ENCODE measurements around the gene SPEM2. TPM values are rescaled to one million over a fixed set of nuclear protein-coding genes. Genes with fewer than 3 reads are reported as not detected.
"Not testable (repeated sequence)": the region's sequence is repeated elsewhere in the genome, so short reads cannot be mapped to it uniquely, and the experiment has no call there.

SPEM2 gene
- total RNA-seq, 1 experiment from 2014 or later, result not detected

GRCh38 chr17:7471729-7472128 is 46.3 kb downstream of the SPEM2 start:
- no peak for DNase-seq (ENCODE audit: low read depth)

GRCh38 chr17:7474767-7475166 is 49.4 kb downstream of the SPEM2 start:
- not testable (repeated sequence) for DNase-seq (ENCODE audit: low read depth)

- DNase-seq (ENCODE audit: low read depth), result no peak
Observed at GRCh38 chr17:7475764-7476422, 50.5 kb downstream of the SPEM2 start.

GRCh38 chr17:7476494-7476893 is 51.1 kb downstream of the SPEM2 start:
- peak; percentile 40 for DNase-seq (ENCODE audit: low read depth)

GRCh38 chr17:7476951-7477350 is 51.5 kb downstream of the SPEM2 start:
- no peak for DNase-seq (ENCODE audit: low read depth)

Other genes starting within 250 kb of the SPEM2 start
- gene ASGR1, start 246.2 kb upstream of the SPEM2 start, total RNA-seq (2014; rRNA removed), result 0.29 and 1.4 TPM in 2 replicates
- 16.6 and 17.3 TPM in 2 replicates for gene DLG4, start 205.8 kb upstream of the SPEM2 start, total RNA-seq (2014; rRNA removed)
- gene ACADVL, start 205.7 kb upstream of the SPEM2 start, total RNA-seq (2014; rRNA removed), result 485 and 564 TPM in 2 replicates
- 64.8 and 71.4 TPM in 2 replicates for gene DVL2, start 191.1 kb upstream of the SPEM2 start, total RNA-seq (2014; rRNA removed)
- 54.7 and 56.4 TPM in 2 replicates for gene PHF23, start 186.2 kb upstream of the SPEM2 start, total RNA-seq (2014; rRNA removed)
- gene GABARAP, start 183.2 kb upstream of the SPEM2 start, total RNA-seq (2014; rRNA removed), result 161 and 171 TPM in 2 replicates
- 59.1 and 65.5 TPM in 2 replicates for gene CTDNEP1, start 173.9 kb upstream of the SPEM2 start, total RNA-seq (2014; rRNA removed)
- 52.6 and 58.2 TPM in 2 replicates for gene ELP5, start 173.4 kb upstream of the SPEM2 start, total RNA-seq (2014; rRNA removed)
- gene CLDN7, start 163.1 kb upstream of the SPEM2 start, total RNA-seq (2014; rRNA removed), result not detected in 2 replicates
- gene SLC2A4, start 143.9 kb upstream of the SPEM2 start, total RNA-seq (2014; rRNA removed), result 0.11 TPM in 1 of 2 replicates, not detected in the other
- not detected in 2 replicates for gene YBX2, start 131.0 kb upstream of the SPEM2 start, total RNA-seq (2014; rRNA removed)
- gene EIF5A, start 118.0 kb upstream of the SPEM2 start, total RNA-seq (2014; rRNA removed), result 968 and 1,043 TPM in 2 replicates
- gene GPS2, start 110.3 kb upstream of the SPEM2 start, total RNA-seq (2014; rRNA removed), result 98.7 and 119 TPM in 2 replicates
- gene NEURL4, start 96.3 kb upstream of the SPEM2 start, total RNA-seq (2014; rRNA removed), result 15.1 and 15.7 TPM in 2 replicates
- 1.5 TPM in 1 of 2 replicates, not detected in the other for gene ACAP1, start 89.1 kb upstream of the SPEM2 start, total RNA-seq (2014; rRNA removed)
- 8.3 and 9.0 TPM in 2 replicates for gene KCTD11, start 73.5 kb upstream of the SPEM2 start, total RNA-seq (2014; rRNA removed)
- gene TMEM95, start 70.5 kb upstream of the SPEM2 start, total RNA-seq (2014; rRNA removed), result not detected in 2 replicates
- 0.06 TPM in 1 of 2 replicates, not detected in the other for gene TNK1, start 44.5 kb upstream of the SPEM2 start, total RNA-seq (2014; rRNA removed)
- gene PLSCR3, start 31.1 kb upstream of the SPEM2 start, total RNA-seq (2014; rRNA removed), result 38.1 and 54.4 TPM in 2 replicates
- gene TMEM256, start 21.5 kb upstream of the SPEM2 start, total RNA-seq (2014; rRNA removed), result 65.1 and 88.9 TPM in 2 replicates
- 7.6 and 8.3 TPM in 2 replicates for gene NLGN2, start 17.8 kb upstream of the SPEM2 start, total RNA-seq (2014; rRNA removed)
- not detected in 2 replicates for gene SPEM1, start 5.3 kb upstream of the SPEM2 start, total RNA-seq (2014; rRNA removed)
- not detected in 2 replicates for gene SPEM3, start 3.2 kb downstream of the SPEM2 start, total RNA-seq (2014; rRNA removed)
- gene TMEM102, start 9.8 kb downstream of the SPEM2 start, total RNA-seq (2014; rRNA removed), result 0.75 and 0.90 TPM in 2 replicates
- gene FGF11, start 13.9 kb downstream of the SPEM2 start, total RNA-seq (2014; rRNA removed), result 23.4 and 23.8 TPM in 2 replicates
- 51.9 and 60.3 TPM in 2 replicates for gene CHRNB1, start 19.4 kb downstream of the SPEM2 start, total RNA-seq (2014; rRNA removed)
- 25.3 and 27.8 TPM in 2 replicates for gene ZBTB4, start 54.0 kb downstream of the SPEM2 start, total RNA-seq (2014; rRNA removed)
- not detected in 2 replicates for gene SLC35G6, start 55.8 kb downstream of the SPEM2 start, total RNA-seq (2014; rRNA removed)
- 63.7 and 81.4 TPM in 2 replicates for gene POLR2A, start 58.8 kb downstream of the SPEM2 start, total RNA-seq (2014; rRNA removed)
- 14.8 and 20.7 TPM in 2 replicates for gene TNFSF12, start 123.4 kb downstream of the SPEM2 start, total RNA-seq (2014; rRNA removed)
- gene TNFSF13, start 133.1 kb downstream of the SPEM2 start, total RNA-seq (2014; rRNA removed), result not detected in 2 replicates
- 108 and 131 TPM in 2 replicates for gene SENP3, start 136.3 kb downstream of the SPEM2 start, total RNA-seq (2014; rRNA removed)
- 48.2 and 56.4 TPM in 2 replicates for gene CD68, start 154.0 kb downstream of the SPEM2 start, total RNA-seq (2014; rRNA removed)
- gene MPDU1, start 158.2 kb downstream of the SPEM2 start, total RNA-seq (2014; rRNA removed), result 371 and 379 TPM in 2 replicates
- 0.96 and 2.0 TPM in 2 replicates for gene SOX15, start 164.5 kb downstream of the SPEM2 start, total RNA-seq (2014; rRNA removed)
- gene FXR2, start 189.3 kb downstream of the SPEM2 start, total RNA-seq (2014; rRNA removed), result 49.4 and 51.8 TPM in 2 replicates
- gene SAT2, start 202.2 kb downstream of the SPEM2 start, total RNA-seq (2014; rRNA removed), result 37.8 and 48.0 TPM in 2 replicates
- 0.23 TPM in 1 of 2 replicates, not detected in the other for gene SHBG, start 204.5 kb downstream of the SPEM2 start, total RNA-seq (2014; rRNA removed)
- not detected in 2 replicates for gene ATP1B2, start 225.3 kb downstream of the SPEM2 start, total RNA-seq (2014; rRNA removed)